Suprapubic skin (tissue), 4 donors: Measurements from ENCODE around the gene HADHA. TPM values are rescaled to one million over a fixed set of nuclear protein-coding genes. Genes with fewer than 3 reads are reported as not detected.

Experiments used
- DNase-seq, 2 donors: peaks; one replicate each; pipeline ENCODE4 v3.0.0-alpha.2; 2019; ENCODE audit warnings: low spot score in 2 of 2
- H3K27ac ChIP-seq: fragments of 200-600 bp; sonication (generic); one replicate; pipeline ENCODE4 v1.5.1; 2019
- H3K27me3 ChIP-seq: fragments of 200-600 bp; sonication (generic); one replicate; pipeline ENCODE4 v1.5.1; 2019
- H3K36me3 ChIP-seq: fragments of 200-600 bp; sonication (generic); one replicate; pipeline ENCODE4 v1.5.1; 2019
- H3K4me1 ChIP-seq: fragments of 200-600 bp; sonication (generic); one replicate; pipeline ENCODE4 v1.5.1; 2019
- H3K4me3 ChIP-seq: fragments of 200-600 bp; sonication (generic); one replicate; pipeline ENCODE4 v1.5.1; 2019; ENCODE audit warnings: mild to moderate bottlenecking
- H3K9me3 ChIP-seq: fragments of 200-600 bp; sonication (generic); one replicate; pipeline ENCODE4 v1.5.1; 2019
- EP300 ChIP-seq: sonication (generic); formaldehyde crosslinking; IDR thresholded peaks from one replicate; pipeline ENCODE4 v1.6.1; 2017; ENCODE audit warnings: antibody characterized with exemption
- POLR2A ChIP-seq, 2 donors: fragments of 450-650 bp; IDR thresholded peaks; one replicate each; pipeline ENCODE4 v1.6.1; 2017; ENCODE audit warnings: antibody characterized with exemption in 2 of 2, mild to moderate bottlenecking in 2 of 2, moderate library complexity in 2 of 2
- POLR2AphosphoS5 ChIP-seq, 3 donors: sonication (generic); formaldehyde crosslinking; IDR thresholded peaks; one replicate each; pipeline ENCODE4 v1.6.1; 2017; ENCODE audit warnings: antibody characterized with exemption in 3 of 3
- WGBS: methylation state at CpG from one replicate; pipeline ENCODE4 v1.1.5; 2018; 5-methylcytosine and 5-hydroxymethylcytosine counted together
- total RNA-seq, 4 donors: library from RNA; depleted of rRNA; stranded (reverse); fragments of >200 nt; gene quantifications; one replicate each; pipeline ENCODE4 v1.1.0, GENCODE V29; 2016
- TF ChIP-seq, protein P1 (sequence below), 2 donors: fragments of 200-600 bp in 1 of 2; fragments of 450-650 bp in 1 of 2; sonication (generic) in 1 of 2; IDR thresholded peaks; one replicate each; pipeline ENCODE4 v1.5.1; 2016 to 2019; ENCODE audit warnings: antibody characterized with exemption in 2 of 2, mild to moderate bottlenecking in 1 of 2, moderate library complexity in 1 of 2

HADHA gene
- total RNA-seq, 4 donors from 2014 or later: 120 to 145 (median 131) TPM

- Histone ChIP-seq H3K36me3 (no peaks in the 10 kb centered on the region), H3K4me1 (peaks cover 8% of the 10 kb centered on the region), H3K4me3 (no peak overlapping the region), H3K27ac (no peak overlapping the region), H3K9me3 (no peaks in the 10 kb centered on the region), H3K27me3 (no peaks in the 10 kb centered on the region)
- no peak for DNase-seq
- TF ChIP-seq, protein P1, sequence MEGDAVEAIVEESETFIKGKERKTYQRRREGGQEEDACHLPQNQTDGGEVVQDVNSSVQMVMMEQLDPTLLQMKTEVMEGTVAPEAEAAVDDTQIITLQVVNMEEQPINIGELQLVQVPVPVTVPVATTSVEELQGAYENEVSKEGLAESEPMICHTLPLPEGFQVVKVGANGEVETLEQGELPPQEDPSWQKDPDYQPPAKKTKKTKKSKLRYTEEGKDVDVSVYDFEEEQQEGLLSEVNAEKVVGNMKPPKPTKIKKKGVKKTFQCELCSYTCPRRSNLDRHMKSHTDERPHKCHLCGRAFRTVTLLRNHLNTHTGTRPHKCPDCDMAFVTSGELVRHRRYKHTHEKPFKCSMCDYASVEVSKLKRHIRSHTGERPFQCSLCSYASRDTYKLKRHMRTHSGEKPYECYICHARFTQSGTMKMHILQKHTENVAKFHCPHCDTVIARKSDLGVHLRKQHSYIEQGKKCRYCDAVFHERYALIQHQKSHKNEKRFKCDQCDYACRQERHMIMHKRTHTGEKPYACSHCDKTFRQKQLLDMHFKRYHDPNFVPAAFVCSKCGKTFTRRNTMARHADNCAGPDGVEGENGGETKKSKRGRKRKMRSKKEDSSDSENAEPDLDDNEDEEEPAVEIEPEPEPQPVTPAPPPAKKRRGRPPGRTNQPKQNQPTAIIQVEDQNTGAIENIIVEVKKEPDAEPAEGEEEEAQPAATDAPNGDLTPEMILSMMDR (IDR thresholded peaks at IDR 0.05): no peak
- TF ChIP-seq POLR2A (IDR thresholded peaks at IDR 0.05) (no peak), POLR2AphosphoS5 (IDR thresholded peaks at IDR 0.05) (no peak), EP300 (no peak)
- 92% methylated on average over 18 of the region's 18 CpGs for WGBS
Measured at GRCh38 chr2:26141145-26141769, 103.2 kb downstream of the HADHA start.

Other genes with a start within 250 kb of the HADHA start
- 100 to 1,000 TPM; 145 to 171 (median 165) TPM for gene RAB10, start 210.5 kb downstream of the HADHA start, total RNA-seq
- under 1 TPM; 0.39 to 0.98 (median 0.72) TPM for gene GAREM2, start 71.5 kb downstream of the HADHA start, total RNA-seq
- gene HADHB, start 307 bp upstream of the HADHA start, total RNA-seq: 100 to 1,000 TPM in 3 of 4 donors, 10 to 100 TPM in 1; 94.7 to 223 (median 119) TPM
- 10 to 100 TPM; 23.1 to 41.9 (median 39.4) TPM for gene SELENOI, start 101.5 kb upstream of the HADHA start, total RNA-seq
- under 1 TPM in 3 of 4 donors, not detected in 1; 0.19 to 0.48 (median 0.21) TPM for gene ADGRF3, start 102.2 kb upstream of the HADHA start, total RNA-seq
- gene DRC1, start 157.3 kb upstream of the HADHA start, total RNA-seq: under 1 TPM in 1 of 4 donors, not detected in 3; 0.26 TPM
- gene OTOF, start 233.5 kb upstream of the HADHA start, total RNA-seq: under 1 TPM in 3 of 4 donors, not detected in 1; 0.16 to 0.39 (median 0.17) TPM